ENCODE results near the gene ITPRIPL1.
A peak's percentile ranks its signal among the peaks of the same experiment; 100 is the strongest.

The ITPRIPL1 gene

GRCh38 chr2:96340493-96341414, 15.6 kb downstream of the ITPRIPL1 start:
- no peak for TF ChIP-seq CTCF (conservative IDR thresholded peaks at IDR 0.05; ENCODE audit: low read length)
- DNase-seq (ENCODE audit: low read depth), result peak; percentile 20
- H3K4me3 ChIP-seq (ENCODE audit: low read length), result no peak overlapping the region

- TF ChIP-seq CTCF (conservative IDR thresholded peaks at IDR 0.05; ENCODE audit: low read length), result no peak
- H3K4me3 ChIP-seq (ENCODE audit: low read length), result no peak overlapping the region
These were observed 16.5 kb downstream of the ITPRIPL1 start for GRCh38 chr2:96341641-96342040.

GRCh38 chr2:96342085-96342484, 17.0 kb downstream of the ITPRIPL1 start:
- H3K4me3 ChIP-seq (ENCODE audit: low read length), result no peak overlapping the region
- peak; percentile 49 for DNase-seq (ENCODE audit: low read depth)
- TF ChIP-seq CTCF (conservative IDR thresholded peaks at IDR 0.05; ENCODE audit: low read length), result no peak

More at GRCh38 chr2:96341641-96342040, 16.5 kb downstream of the ITPRIPL1 start:
- no peak for DNase-seq (ENCODE audit: low read depth)

- H3K4me3 ChIP-seq (ENCODE audit: low read length), result no peak overlapping the region
- DNase-seq (ENCODE audit: low read depth), result no peak
- no peak for TF ChIP-seq CTCF (conservative IDR thresholded peaks at IDR 0.05; ENCODE audit: low read length)
These were observed 18.9 kb downstream of the ITPRIPL1 start for GRCh38 chr2:96344011-96344410.

- H3K4me3 ChIP-seq (ENCODE audit: low read length), result no peak overlapping the region
- DNase-seq (ENCODE audit: low read depth), result no peak
- TF ChIP-seq CTCF (conservative IDR thresholded peaks at IDR 0.05; ENCODE audit: low read length), result no peak
These were observed 20.3 kb downstream of the ITPRIPL1 start for GRCh38 chr2:96345438-96345837.

GRCh38 chr2:96345868-96346462, 20.8 kb downstream of the ITPRIPL1 start:
- TF ChIP-seq CTCF (conservative IDR thresholded peaks at IDR 0.05; ENCODE audit: low read length), result no peak
- H3K4me3 ChIP-seq (ENCODE audit: low read length), result no peak overlapping the region
- no peak for DNase-seq (ENCODE audit: low read depth)

GRCh38 chr2:96347395-96347794, 22.3 kb downstream of the ITPRIPL1 start:
- H3K4me3 ChIP-seq (ENCODE audit: low read length), result no peak overlapping the region
- DNase-seq (ENCODE audit: low read depth), result no peak
- no peak for TF ChIP-seq CTCF (conservative IDR thresholded peaks at IDR 0.05; ENCODE audit: low read length)
